ENCODE results near the gene AHNAK2.

AHNAK2 gene

GRCh38 chr14:104956290-104956890 is 21.8 kb downstream of the AHNAK2 start:
- no peak overlapping the region for H3K27ac ChIP-seq (replicated peaks)

DNA sequence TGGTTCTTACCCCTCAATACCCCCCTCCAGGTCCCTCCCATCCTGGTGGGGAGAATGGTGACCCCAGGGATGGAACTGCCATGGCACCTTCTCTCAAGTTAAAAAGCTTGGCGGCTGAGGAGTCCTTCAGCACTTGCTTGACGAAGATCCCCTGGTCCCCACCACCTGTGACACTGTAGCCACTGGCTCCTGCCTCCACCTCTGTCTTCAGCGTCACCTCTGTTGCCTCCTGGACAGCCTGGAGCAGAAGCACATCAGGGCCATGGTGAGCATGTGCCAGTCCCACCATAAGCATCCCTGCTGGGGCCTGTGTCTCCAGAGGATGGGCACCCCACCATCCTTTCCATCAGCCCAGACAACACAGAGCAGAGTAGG is 22.8 kb downstream of the AHNAK2 start:
- Histone ChIP-seq H3K27ac (replicated peaks) (no peak overlapping the region), H3K27me3 (ENCODE audit: insufficient read depth, poor library complexity, severe bottlenecking) (peaks cover 2% of the 10 kb centered on the region), H3K4me3 (replicated peaks; ENCODE audit: insufficient read depth, low read length) (no peak overlapping the region)
- TF ChIP-seq REST (IDR thresholded peaks at IDR 0.05; ENCODE audit: insufficient replicate concordance, low read depth) (no peak), POLR2AphosphoS5 (IDR thresholded peaks at IDR 0.05; ENCODE audit: low read depth) (no peak), GABPA (IDR thresholded peaks at IDR 0.05; ENCODE audit: low read depth) (no peak)
- no peak for DNase-seq (ENCODE audit: low read depth in 1 of 2, low spot score in 1 of 2)

More at GRCh38 chr14:104956290-104956890, 21.8 kb downstream of the AHNAK2 start:
- Histone ChIP-seq H3K4me3 (replicated peaks; ENCODE audit: insufficient read depth, low read length) (no peak overlapping the region), H3K27me3 (ENCODE audit: insufficient read depth, poor library complexity, severe bottlenecking) (peaks cover 2% of the 10 kb centered on the region)
- no peak for TF ChIP-seq REST (IDR thresholded peaks at IDR 0.05; ENCODE audit: insufficient replicate concordance, low read depth)
- TF ChIP-seq POLR2AphosphoS5 (IDR thresholded peaks at IDR 0.05; ENCODE audit: low read depth), result no peak
- no peak for TF ChIP-seq SPI1 (IDR thresholded peaks at IDR 0.05; ENCODE audit: borderline replicate concordance, low read depth)
- no peak for TF ChIP-seq GABPA (IDR thresholded peaks at IDR 0.05; ENCODE audit: low read depth)
- TF ChIP-seq CTCF (IDR thresholded peaks at IDR 0.05; ENCODE audit: insufficient read depth, low read length), result no peak
- DNase-seq (ENCODE audit: low read depth in 1 of 2, low spot score in 1 of 2), result no peak

DNA sequence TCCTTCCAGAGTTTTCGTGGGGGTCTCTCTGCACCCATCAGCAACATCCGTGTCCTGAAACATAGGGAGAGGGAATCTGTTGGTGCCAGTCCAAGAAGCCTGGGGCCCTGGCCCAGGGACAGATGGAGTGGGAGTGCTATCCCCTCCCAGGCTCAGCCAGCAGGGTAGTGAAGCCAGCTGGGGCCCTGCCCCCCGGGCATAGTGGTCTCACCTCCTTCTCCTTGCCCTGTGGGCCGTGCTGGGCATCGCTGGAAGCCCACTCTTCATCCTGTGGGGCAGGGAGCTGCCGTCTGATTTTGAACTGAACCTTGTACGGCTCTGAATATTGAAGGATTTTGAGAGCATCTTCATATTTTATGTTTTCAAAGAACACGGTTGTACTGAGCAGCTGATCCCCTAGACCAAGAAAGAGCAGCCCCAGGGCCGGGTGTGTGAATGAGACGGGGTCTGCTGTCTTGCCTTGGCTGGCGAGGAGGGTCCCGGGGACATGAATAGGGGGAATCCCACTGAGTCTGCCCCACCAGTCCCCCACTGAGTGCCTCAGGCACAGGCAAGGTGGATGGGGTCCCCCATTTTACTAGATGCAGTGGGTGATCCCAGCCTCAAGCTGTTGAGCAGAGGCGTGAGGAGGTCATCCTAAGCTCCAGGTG is 23.3 kb downstream of the AHNAK2 start:
- H3K4me3 ChIP-seq (replicated peaks; ENCODE audit: insufficient read depth, low read length), result no peak overlapping the region
- H3K27ac ChIP-seq (replicated peaks), result no peak overlapping the region
- H3K27me3 ChIP-seq (ENCODE audit: insufficient read depth, poor library complexity, severe bottlenecking), result peaks cover 2% of the 10 kb centered on the region
- no peak for DNase-seq (ENCODE audit: low read depth in 1 of 2, low spot score in 1 of 2)
- TF ChIP-seq CTCF (IDR thresholded peaks at IDR 0.05; ENCODE audit: insufficient read depth, low read length) (no peak), REST (IDR thresholded peaks at IDR 0.05; ENCODE audit: insufficient replicate concordance, low read depth) (no peak), GABPA (IDR thresholded peaks at IDR 0.05; ENCODE audit: low read depth) (no peak), POLR2AphosphoS5 (IDR thresholded peaks at IDR 0.05; ENCODE audit: low read depth) (no peak), SPI1 (IDR thresholded peaks at IDR 0.05; ENCODE audit: borderline replicate concordance, low read depth) (no peak)

All from HL-60 (cell line).